HG03565 (cell line): ENCODE results near the gene ZNF740.
"Not testable (repeated sequence)": the region's sequence is repeated elsewhere in the genome, so short reads cannot be mapped to it uniquely, and the experiment has no call there.

ENCODE experiments used
- ATAC-seq: cut with Tn5 transposase; IDR thresholded peaks from one replicate; pipeline ENCODE4 v1.9.1; 2021; ENCODE audit warnings: mild to moderate bottlenecking, moderate library complexity; ENCODE audit not compliant: unreplicated experiment

ZNF740 gene

GRCh38 chr12:53172352-53172751, 8.2 kb upstream of the ZNF740 start:
- ATAC-seq = no peak

GRCh38 chr12:53173085-53173715, 7.3 kb upstream of the ZNF740 start:
- no peak for ATAC-seq

GRCh38 chr12:53174881-53175491, 5.5 kb upstream of the ZNF740 start:
- ATAC-seq = no peak

- no peak for ATAC-seq
These were observed 3.8 kb upstream of the ZNF740 start for GRCh38 chr12:53176750-53177149.

- not testable (repeated sequence) for ATAC-seq
These were observed 3.1 kb upstream of the ZNF740 start for GRCh38 chr12:53177447-53177846.

GRCh38 chr12:53178803-53179202, 1.7 kb upstream of the ZNF740 start:
- not testable (repeated sequence) for ATAC-seq

GRCh38 chr12:53179687-53180219, 769 bp upstream of the ZNF740 start:
- no peak for ATAC-seq

- peak; percentile 29 for ATAC-seq
These were observed 566 bp downstream of the ZNF740 start for GRCh38 chr12:53180931-53181645.

GRCh38 chr12:53181935-53182334, 1.4 kb downstream of the ZNF740 start:
- no peak for ATAC-seq

- ATAC-seq = no peak
These were observed 2.4 kb downstream of the ZNF740 start for GRCh38 chr12:53182903-53183302.

GRCh38 chr12:53184828-53185227, 4.3 kb downstream of the ZNF740 start:
- no peak for ATAC-seq

- ATAC-seq = no peak
These were observed 5.1 kb downstream of the ZNF740 start for GRCh38 chr12:53185582-53186153.

- ATAC-seq = no peak
These were observed 6.2 kb downstream of the ZNF740 start for GRCh38 chr12:53186745-53187144.

- no peak for ATAC-seq
These were observed 6.8 kb downstream of the ZNF740 start for GRCh38 chr12:53187145-53187899.

- no peak for ATAC-seq
These were observed 9.7 kb downstream of the ZNF740 start for GRCh38 chr12:53190108-53190729.

GRCh38 chr12:53191096-53191884, 10.8 kb downstream of the ZNF740 start:
- no peak for ATAC-seq

- ATAC-seq = no peak
These were observed 11.5 kb downstream of the ZNF740 start for GRCh38 chr12:53191885-53192530.

- ATAC-seq = no peak
These were observed 12.1 kb downstream of the ZNF740 start for GRCh38 chr12:53192531-53193021.

GRCh38 chr12:53193040-53193439, 12.5 kb downstream of the ZNF740 start:
- ATAC-seq = no peak
